Neuronal stem cell (in vitro differentiated cells): ENCODE measurements around the gene SLC6A13.
"Not testable (repeated sequence)": the region's sequence is repeated elsewhere in the genome, so short reads cannot be mapped to it uniquely, and the experiment has no call there.

Experiments
- DNase-seq: peaks from one replicate; pipeline ENCODE4 v3.0.0-alpha.2; 2013; ENCODE audit warnings: low spot score
- H2AFZ ChIP-seq: one replicate; pipeline ENCODE4 v1.6.1; 2013; ENCODE audit warnings: mild to moderate bottlenecking, low read length, inconsistent platforms
- H2AK5ac ChIP-seq: 2 replicates; pipeline ENCODE4 v1.6.1; 2013; ENCODE audit warnings: low read depth, mild to moderate bottlenecking, inconsistent platforms, low read length, moderate library complexity, mixed read lengths
- H2BK120ac ChIP-seq: 2 replicates; pipeline ENCODE4 v1.6.1; 2013; ENCODE audit warnings: low read depth, mild to moderate bottlenecking, inconsistent platforms, low read length, moderate library complexity, mixed read lengths
- H2BK12ac ChIP-seq: one replicate; pipeline ENCODE4 v1.6.1; 2013; ENCODE audit warnings: low read length, inconsistent platforms
- H2BK15ac ChIP-seq: 2 replicates; pipeline ENCODE4 v1.6.1; 2013; ENCODE audit warnings: mild to moderate bottlenecking, low read length, inconsistent platforms, mixed read lengths
- H2BK5ac ChIP-seq: one replicate; pipeline ENCODE4 v1.6.1; 2013; ENCODE audit warnings: inconsistent platforms, mild to moderate bottlenecking, low read length, moderate library complexity
- H3K14ac ChIP-seq: one replicate; pipeline ENCODE4 v1.6.1; 2013; ENCODE audit warnings: low read length, inconsistent platforms
- H3K18ac ChIP-seq: 2 replicates; pipeline ENCODE4 v1.6.1; 2013; ENCODE audit warnings: low read length, inconsistent platforms
- H3K23ac ChIP-seq: 2 replicates; pipeline ENCODE4 v1.6.1; 2013; ENCODE audit warnings: low read depth, mild to moderate bottlenecking, mixed read lengths, low read length, inconsistent platforms; ENCODE audit not compliant: poor library complexity
- H3K27ac ChIP-seq: replicated peaks from 3 replicates; pipeline ENCODE4 v1.5.1; 2013; ENCODE audit warnings: low read length, inconsistent platforms
- H3K27me3 ChIP-seq, 3 experiments: 2 replicates each; pipeline ENCODE4 v1.6.1; 2013; ENCODE audit warnings: low read length in 3 of 3, mild to moderate bottlenecking in 2 of 3, inconsistent platforms in 1 of 3, low read depth in 1 of 3, mixed read lengths in 1 of 3, moderate library complexity in 1 of 3; ENCODE audit not compliant: control insufficient read depth in 3 of 3, insufficient read depth in 3 of 3
- H3K36me3 ChIP-seq, 2 donors: replicated peaks in 1 of 2; 2 replicates each; pipeline ENCODE4 v1.6.1; 2013; ENCODE audit warnings: low read length in 2 of 2; ENCODE audit not compliant: control insufficient read depth in 2 of 2, insufficient read depth in 2 of 2
- H3K4ac ChIP-seq: 2 replicates; pipeline ENCODE4 v1.6.1; 2013; ENCODE audit warnings: inconsistent platforms, mild to moderate bottlenecking, low read length, moderate library complexity
- H3K4me1 ChIP-seq, 2 donors: 1 replicate in 1 of 2; 2 replicates in 1 of 2; pipeline ENCODE4 v1.6.1; 2013; ENCODE audit warnings: low read length in 2 of 2, low read depth in 1 of 2; ENCODE audit not compliant: control insufficient read depth in 2 of 2, insufficient read depth in 1 of 2
- H3K4me2 ChIP-seq: one replicate; pipeline ENCODE4 v1.6.1; 2013; ENCODE audit warnings: mild to moderate bottlenecking, low read length, inconsistent platforms; ENCODE audit not compliant: insufficient read depth, poor library complexity, severe bottlenecking
- H3K4me3 ChIP-seq, 2 donors: 2 replicates each; pipeline ENCODE4 v1.5.1; 2013; ENCODE audit warnings: low read length in 2 of 2, mild to moderate bottlenecking in 2 of 2, inconsistent platforms in 1 of 2, moderate library complexity in 1 of 2
- H3K79me1 ChIP-seq: one replicate; pipeline ENCODE4 v1.6.1; 2013; ENCODE audit warnings: low read depth, mild to moderate bottlenecking, inconsistent platforms, low read length, moderate library complexity
- H3K9ac ChIP-seq: one replicate; pipeline ENCODE4 v1.6.1; 2013; ENCODE audit warnings: mild to moderate bottlenecking, low read depth, low read length, inconsistent platforms; ENCODE audit not compliant: poor library complexity
- H3K9me3 ChIP-seq, 2 donors: replicated peaks in 1 of 2; 2 replicates each; pipeline versions ENCODE3 to v1.6.1; 2013; ENCODE audit warnings: low read length in 2 of 2, mild to moderate bottlenecking in 2 of 2, inconsistent platforms in 1 of 2, low read depth in 1 of 2, mixed read lengths in 1 of 2, moderate library complexity in 1 of 2; ENCODE audit not compliant: control insufficient read depth in 2 of 2, insufficient read depth in 1 of 2
- H4K8ac ChIP-seq: one replicate; pipeline ENCODE4 v1.6.1; 2013; ENCODE audit warnings: low read depth, mild to moderate bottlenecking, inconsistent platforms, low read length, moderate library complexity
- H4K91ac ChIP-seq: one replicate; pipeline ENCODE4 v1.6.1; 2013; ENCODE audit warnings: low read length, low read depth, mild to moderate bottlenecking, inconsistent platforms; ENCODE audit not compliant: poor library complexity
- WGBS, 2 donors: extraction: QIAGEN DNeasy Blood & Tissue Kit; methylation state at CpG; one replicate each; pipeline ENCODE4 v1.1.7; 2013; ENCODE audit warnings: missing lambda C conversion rate in 2 of 2, mixed read lengths in 1 of 2; ENCODE audit not compliant: insufficient read length in 2 of 2, insufficient replicate concordance in 1 of 2; ENCODE audit errors: extremely low coverage in 2 of 2; 5-methylcytosine and 5-hydroxymethylcytosine counted together

Gene SLC6A13

GRCh38 chr12:187986-188909 is 74.4 kb downstream of the SLC6A13 start:
- H4K8ac ChIP-seq: peak overlapping the region; percentile 99
- WGBS, 2 donors: no CpG with 5 or more reads among the region's 53 CpGs
- not testable (repeated sequence) for H2BK5ac ChIP-seq, H3K27ac ChIP-seq, H2BK15ac ChIP-seq, H3K79me1 ChIP-seq, DNase-seq, H3K36me3 ChIP-seq, H3K9ac ChIP-seq, H2BK120ac ChIP-seq, H3K4ac ChIP-seq, H3K9me3 ChIP-seq, H3K4me1 ChIP-seq, H4K91ac ChIP-seq
- H2AFZ ChIP-seq: peak overlapping the region; percentile 92
- peak overlapping the region; percentile 95 for H3K14ac ChIP-seq
- H3K18ac ChIP-seq: peak overlapping the region; percentile 33
- H3K27me3 ChIP-seq: peaks cover 0 to 35% (median 7%) of the 10 kb centered on the region in 3 experiments
- H3K4me2 ChIP-seq: peak overlapping the region; percentile 54
- peak overlapping the region; percentile 53 for H2BK12ac ChIP-seq
- H3K4me3 ChIP-seq: peak overlapping the region; percentile 49 to 77
- H2AK5ac ChIP-seq: peak overlapping the region; percentile 1
- H3K23ac ChIP-seq: peak overlapping the region; percentile 87

- no peak overlapping the region for H3K4ac ChIP-seq
- no peaks in the 10 kb centered on the region for H3K79me1 ChIP-seq
- H2BK5ac ChIP-seq: no peak overlapping the region
- no peak overlapping the region for H4K91ac ChIP-seq
- peak overlapping the region; percentile 53 for H2AK5ac ChIP-seq
- no peak for DNase-seq
- H3K36me3 ChIP-seq: no peaks in the 10 kb centered on the region
- H3K4me1 ChIP-seq: peaks cover 2 to 6% of the 10 kb centered on the region in 2 donors
- peaks cover 0 to 3% of the 10 kb centered on the region in 2 donors for H3K9me3 ChIP-seq
- H3K23ac ChIP-seq: no peak overlapping the region
- no peak overlapping the region for H2BK15ac ChIP-seq
- H3K4me2 ChIP-seq: no peak overlapping the region
- no CpG with 5 or more reads among the region's 11 CpGs for WGBS, 2 donors
- peaks cover 0 to 34% (median 7%) of the 10 kb centered on the region in 3 experiments for H3K27me3 ChIP-seq
- no peak overlapping the region for H3K27ac ChIP-seq
- no peak overlapping the region for H2BK120ac ChIP-seq
- no peak overlapping the region for H3K14ac ChIP-seq
- H4K8ac ChIP-seq: no peak overlapping the region
- no peak overlapping the region for H2BK12ac ChIP-seq
- no peak overlapping the region for H2AFZ ChIP-seq
- no peak overlapping the region for H3K18ac ChIP-seq
- H3K4me3 ChIP-seq: no peak overlapping the region
- no peak overlapping the region for H3K9ac ChIP-seq
These were observed 76.5 kb downstream of the SLC6A13 start for GRCh38 chr12:186006-186625.

GRCh38 chr12:185576-185955 is 77.1 kb downstream of the SLC6A13 start:
- Histone ChIP-seq H3K18ac (no peak overlapping the region), H3K27ac (no peak overlapping the region), H3K14ac (no peak overlapping the region), H3K27me3 (peaks cover 0 to 29% (median 7%) of the 10 kb centered on the region in 3 experiments), H3K79me1 (peaks cover 1% of the 10 kb centered on the region), H3K9me3 (peaks cover 0 to 3% of the 10 kb centered on the region in 2 donors), H2AK5ac (peak overlapping the region; percentile 0), H3K4me2 (no peak overlapping the region), H3K36me3 (no peaks in the 10 kb centered on the region), H2BK5ac (peak overlapping the region; percentile 43), H3K23ac (no peak overlapping the region), H3K4me3 (no peak overlapping the region), H3K4me1 (peaks cover 2 to 6% of the 10 kb centered on the region in 2 donors), H2BK12ac (no peak overlapping the region), H3K9ac (peak overlapping the region; percentile 53), H2BK15ac (no peak overlapping the region), H2AFZ (no peak overlapping the region), H3K4ac (no peak overlapping the region), H2BK120ac (no peak overlapping the region), H4K8ac (no peak overlapping the region), H4K91ac (no peak overlapping the region)
- WGBS, 2 donors: no CpG with 5 or more reads among the region's 8 CpGs
- no peak for DNase-seq
